Transverse colon (tissue), 4 donors: ENCODE data around the gene ELAVL3. TPM values are rescaled to one million over a fixed set of nuclear protein-coding genes. Genes with fewer than 3 reads are reported as not detected.

ENCODE experiments used
- DNase-seq: peaks from one replicate; pipeline ENCODE4 v3.0.0-alpha.2; 2019
- H3K27ac ChIP-seq, 4 donors: fragments of 200-600 bp; sonication (generic); 2 replicates each; pipeline ENCODE4 v1.5.1; 2016 to 2018; ENCODE audit warnings: inconsistent platforms in 4 of 4
- H3K27me3 ChIP-seq: fragments of 200-600 bp; sonication (generic); 2 replicates; pipeline ENCODE4 v1.5.1; 2017; ENCODE audit warnings: inconsistent platforms
- H3K36me3 ChIP-seq, 4 donors: fragments of 200-600 bp; sonication (generic); 2 replicates each; pipeline ENCODE4 v1.5.1; 2017 to 2019; ENCODE audit warnings: inconsistent platforms in 4 of 4
- H3K4me1 ChIP-seq, 4 donors: fragments of 200-600 bp; sonication (generic); 2 replicates each; pipeline ENCODE4 v1.5.1; 2017 to 2020; ENCODE audit warnings: inconsistent platforms in 4 of 4
- H3K4me3 ChIP-seq, 4 donors: fragments of 200-600 bp; sonication (generic); 1 replicate in 1 of 4; 2 replicates in 3 of 4; pipeline versions ENCODE4 v1.5.1 to v1.6.1; 2017 to 2019; ENCODE audit warnings: inconsistent platforms in 4 of 4
- H3K9me3 ChIP-seq, 2 donors: fragments of 200-600 bp; sonication (generic); 2 replicates each; pipeline ENCODE4 v1.5.1; 2017 to 2019; ENCODE audit warnings: inconsistent platforms in 2 of 2
- CTCF ChIP-seq, 5 experiments: fragments of 200-600 bp in 3 of 5; fragments of 450-650 bp in 2 of 5; sonication (generic) in 3 of 5; IDR thresholded peaks; 1 replicate in 2 of 5; 2 replicates in 3 of 5; pipeline ENCODE4 v1.5.1; 2016 to 2017; ENCODE audit warnings: antibody characterized with exemption in 5 of 5, inconsistent platforms in 3 of 5, mild to moderate bottlenecking in 2 of 5, moderate library complexity in 1 of 5
- EP300 ChIP-seq: sonication (generic); formaldehyde crosslinking; IDR thresholded peaks from one replicate; pipeline ENCODE4 v1.6.1; 2017; ENCODE audit warnings: antibody characterized with exemption, low read depth
- POLR2A ChIP-seq: fragments of 450-650 bp; IDR thresholded peaks from one replicate; pipeline ENCODE4 v1.6.1; 2016; ENCODE audit warnings: antibody characterized with exemption, mild to moderate bottlenecking, moderate library complexity
- POLR2AphosphoS5 ChIP-seq, 3 donors: sonication (generic); formaldehyde crosslinking; IDR thresholded peaks; one replicate each; pipeline ENCODE4 v1.6.1; 2016; ENCODE audit warnings: antibody characterized with exemption in 3 of 3
- WGBS, 2 donors: methylation state at CpG; one replicate each; pipeline ENCODE4 v1.1.5; 2018; ENCODE audit warnings: low coverage in 1 of 2; 5-methylcytosine and 5-hydroxymethylcytosine counted together
- in situ Hi-C, 4 donors: fragments of 200-750 bp; cut with MboI; loops; one replicate each; pipeline versions ENCODE4 v1.15.0 to v1.15.1; 2017; ENCODE audit warnings: low sequenced_read_pairs in 3 of 4, low pct_ligation_motif_present in 1 of 4, low pct_unique_long_range_greater_than_20kb in 1 of 4
- intact Hi-C: fragments of 100-400 bp; cut with DNase I; formaldehyde crosslinking; loops from one replicate; pipeline ENCODE4 v1.15.1; 2023; ENCODE audit warnings: low total_unique reads
- total RNA-seq, 4 donors: library from RNA; depleted of rRNA; stranded (reverse); fragments of >200 nt; gene quantifications; one replicate each; pipeline ENCODE4 v1.1.0, GENCODE V29; 2016

ELAVL3 gene
- total RNA-seq, 4 donors from 2014 or later: 0.27 to 3.2 (median 1.3) TPM; not detected in 1

GRCh38 chr19:11453468-11454341, 27.1 kb downstream of the ELAVL3 start:
- H3K27me3 ChIP-seq: peaks cover 22% of the 10 kb centered on the region
- 53% methylated on average over 23 of the region's 27 CpGs; no CpG with 5 or more reads in 1 of the 2 donors for WGBS, 2 donors
- H3K27ac ChIP-seq: no peak overlapping the region
- peak in 1 of 5 experiments; percentile 12 for TF ChIP-seq CTCF (IDR thresholded peaks at IDR 0.05)
- TF ChIP-seq POLR2A: no peak
- H3K4me3 ChIP-seq: no peak overlapping the region
- H3K36me3 ChIP-seq: peaks cover 0 to 11% (median 4%) of the 10 kb centered on the region in 4 donors
- in situ Hi-C loops (loop anchor here in 1 of 4 donors (25.0 kb wide), 1 partner anchor 166 kb away; the partner anchor contains the start of gene TSPAN16), intact Hi-C loops (no loop called here)
- H3K9me3 ChIP-seq: no peaks in the 10 kb centered on the region
- H3K4me1 ChIP-seq: peaks cover 0 to 3% (median 0%) of the 10 kb centered on the region in 4 donors
- DNase-seq: no peak

- WGBS, 2 donors: 84 to 93% methylated on average over 12 to 33 of the region's 33 CpGs
- DNase-seq: no peak
- intact Hi-C loops: no loop called here
- Histone ChIP-seq H3K9me3 (no peaks in the 10 kb centered on the region), H3K36me3 (peaks cover 0 to 15% (median 7%) of the 10 kb centered on the region in 4 donors), H3K4me1 (peaks cover 0 to 3% (median 0%) of the 10 kb centered on the region in 4 donors), H3K27ac (no peak overlapping the region), H3K27me3 (peaks cover 12% of the 10 kb centered on the region), H3K4me3 (no peak overlapping the region)
- TF ChIP-seq CTCF (IDR thresholded peaks at IDR 0.05) (no peak), POLR2A (no peak), POLR2AphosphoS5 (IDR thresholded peaks at IDR 0.05) (no peak), EP300 (no peak)
- in situ Hi-C loops: loop anchor here in 1 of 4 donors (25.0 kb wide), 1 partner anchor 165 kb away; the partner anchor contains the start of gene TSPAN16
Measured at GRCh38 chr19:11452620-11453310, 28.1 kb downstream of the ELAVL3 start.

- in situ Hi-C loops (loop anchor here in 1 of 4 donors (25.0 kb wide), 1 partner anchor 165 kb away; the partner anchor contains the start of gene TSPAN16), intact Hi-C loops (no loop called here)
- TF ChIP-seq CTCF (IDR thresholded peaks at IDR 0.05) (no peak), POLR2A (no peak), EP300 (no peak), POLR2AphosphoS5 (IDR thresholded peaks at IDR 0.05) (no peak)
- Histone ChIP-seq H3K27me3 (peaks cover 6% of the 10 kb centered on the region), H3K36me3 (peaks cover 0 to 22% (median 11%) of the 10 kb centered on the region in 4 donors), H3K4me3 (no peak overlapping the region), H3K4me1 (peaks cover 0 to 3% (median 0%) of the 10 kb centered on the region in 4 donors), H3K9me3 (no peaks in the 10 kb centered on the region), H3K27ac (no peak overlapping the region)
- no peak for DNase-seq
- 34 to 42% methylated on average over 20 to 25 of the region's 25 CpGs for WGBS, 2 donors
Measured at GRCh38 chr19:11451871-11452619, 28.8 kb downstream of the ELAVL3 start.
